ENCODE results near the gene NSD1. TPM values are rescaled to one million over a fixed set of nuclear protein-coding genes. Genes with fewer than 3 reads are reported as not detected.

The NSD1 gene
- total and polyA plus RNA-seq, 3 donors from 2014 or later: 66.0 to 86.6 (median 71.2) TPM

DNA sequence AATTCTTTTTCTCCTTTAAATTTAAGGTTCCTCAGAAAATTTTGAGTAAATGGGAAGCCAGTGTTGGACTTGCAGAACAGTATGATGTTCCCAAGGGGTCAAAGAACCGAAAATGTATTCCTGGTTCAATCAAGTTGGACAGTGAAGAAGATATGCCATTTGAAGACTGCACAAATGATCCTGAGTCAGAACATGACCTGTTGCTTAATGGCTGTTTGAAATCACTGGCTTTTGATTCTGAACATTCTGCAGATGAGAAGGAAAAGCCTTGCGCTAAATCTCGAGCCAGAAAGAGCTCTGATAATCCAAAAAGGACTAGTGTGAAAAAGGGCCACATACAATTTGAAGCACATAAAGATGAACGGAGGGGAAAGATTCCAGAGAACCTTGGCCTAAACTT, 76.0 kb downstream of the NSD1 start:
- intact Hi-C loops (cut with DNase I; ENCODE audit: low total_unique reads): no loop called here
- Histone ChIP-seq H3K36me3 (ENCODE audit: low read depth, missing control alignments) (no peaks in the 10 kb centered on the region), H3K4me3 (no peak overlapping the region), H3K4me1 (no peaks in the 10 kb centered on the region), H3K9me3 (no peaks in the 10 kb centered on the region), H3K27ac (no peak overlapping the region), H3K27me3 (no peaks in the 10 kb centered on the region)
- TF ChIP-seq POLR2A (IDR thresholded peaks at IDR 0.05) (no peak), CTCF (IDR thresholded peaks at IDR 0.05) (no peak)
- no peak for DNase-seq
- 45 to 79% methylated on average over 4 of the region's 4 CpGs for WGBS, 2 donors

GRCh38 chr5:177212242-177212641, 78.7 kb downstream of the NSD1 start:
- Histone ChIP-seq H3K4me3 (no peak overlapping the region), H3K27ac (no peak overlapping the region), H3K4me1 (no peaks in the 10 kb centered on the region), H3K9me3 (no peaks in the 10 kb centered on the region), H3K27me3 (no peaks in the 10 kb centered on the region), H3K36me3 (ENCODE audit: low read depth, missing control alignments) (no peaks in the 10 kb centered on the region)
- 60 to 89% methylated on average over 3 of the region's 3 CpGs for WGBS, 2 donors
- TF ChIP-seq POLR2A (IDR thresholded peaks at IDR 0.05): no peak
- TF ChIP-seq CTCF (IDR thresholded peaks at IDR 0.05): no peak
- intact Hi-C loops (cut with DNase I; ENCODE audit: low total_unique reads): no loop called here
- DNase-seq: no peak

- WGBS, 2 donors: 94 to 96% methylated on average over 8 of the region's 8 CpGs
- Histone ChIP-seq H3K9me3 (no peaks in the 10 kb centered on the region), H3K4me3 (no peak overlapping the region), H3K4me1 (no peaks in the 10 kb centered on the region), H3K27ac (no peak overlapping the region), H3K27me3 (no peaks in the 10 kb centered on the region), H3K36me3 (ENCODE audit: low read depth, missing control alignments) (no peaks in the 10 kb centered on the region)
- DNase-seq: no peak
- intact Hi-C loops (cut with DNase I; ENCODE audit: low total_unique reads): no loop called here
- TF ChIP-seq POLR2A (IDR thresholded peaks at IDR 0.05): no peak
- no peak for TF ChIP-seq CTCF (IDR thresholded peaks at IDR 0.05)
Observed at GRCh38 chr5:177220576-177220975, 87.0 kb downstream of the NSD1 start.

GRCh38 chr5:177222269-177222668, 88.7 kb downstream of the NSD1 start:
- intact Hi-C loops (cut with DNase I; ENCODE audit: low total_unique reads): no loop called here
- H3K4me3 ChIP-seq: no peak overlapping the region
- H3K9me3 ChIP-seq: no peaks in the 10 kb centered on the region
- DNase-seq: no peak
- H3K27ac ChIP-seq: no peak overlapping the region
- WGBS, 2 donors: 95 to 96% methylated on average over 4 of the region's 4 CpGs
- no peaks in the 10 kb centered on the region for H3K4me1 ChIP-seq
- TF ChIP-seq CTCF (IDR thresholded peaks at IDR 0.05) (no peak), POLR2A (IDR thresholded peaks at IDR 0.05) (no peak)
- H3K27me3 ChIP-seq: no peaks in the 10 kb centered on the region
- no peaks in the 10 kb centered on the region for H3K36me3 ChIP-seq (ENCODE audit: low read depth, missing control alignments)

- Histone ChIP-seq H3K4me1 (no peaks in the 10 kb centered on the region), H3K4me3 (no peak overlapping the region), H3K27me3 (no peaks in the 10 kb centered on the region), H3K9me3 (no peaks in the 10 kb centered on the region), H3K36me3 (ENCODE audit: low read depth, missing control alignments) (no peaks in the 10 kb centered on the region), H3K27ac (no peak overlapping the region)
- WGBS, 2 donors: 91% methylated on average over 4 of the region's 4 CpGs
- no peak for DNase-seq
- TF ChIP-seq CTCF (IDR thresholded peaks at IDR 0.05) (no peak), POLR2A (IDR thresholded peaks at IDR 0.05) (no peak)
- intact Hi-C loops (cut with DNase I; ENCODE audit: low total_unique reads): no loop called here
Observed at GRCh38 chr5:177225798-177226197, 92.2 kb downstream of the NSD1 start.

All from testis (tissue), 3 donors.